HG02610 (cell line): Measurements from ENCODE around the gene DLG2.
"Not testable (repeated sequence)": the region's sequence is repeated elsewhere in the genome, so short reads cannot be mapped to it uniquely, and the experiment has no call there.

Experiments used
- ATAC-seq: cut with Tn5 transposase; IDR thresholded peaks from one replicate; pipeline ENCODE4 v1.9.1; 2021; ENCODE audit warnings: mild to moderate bottlenecking, moderate library complexity; ENCODE audit not compliant: unreplicated experiment

The DLG2 gene

DNA sequence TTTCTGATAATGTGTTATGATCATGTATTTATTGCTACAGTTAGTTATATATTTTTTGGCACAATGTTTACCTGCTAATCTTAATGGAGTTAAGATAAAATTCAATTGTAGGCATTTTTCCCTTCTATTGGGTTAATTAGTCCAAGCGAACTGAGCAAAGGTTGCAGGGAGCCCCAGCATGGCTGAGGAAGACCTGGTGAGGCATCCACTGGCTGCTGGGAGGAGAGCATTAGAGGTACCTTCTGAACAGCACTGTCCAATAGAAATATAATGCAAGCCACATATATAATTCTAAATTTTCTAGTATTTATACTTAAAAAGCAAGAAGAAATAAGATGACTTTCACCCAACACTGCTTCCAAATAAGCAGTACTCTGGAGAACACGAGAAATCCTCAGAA is 19.9 kb upstream of the DLG2 start:
- ATAC-seq, result no peak

DNA sequence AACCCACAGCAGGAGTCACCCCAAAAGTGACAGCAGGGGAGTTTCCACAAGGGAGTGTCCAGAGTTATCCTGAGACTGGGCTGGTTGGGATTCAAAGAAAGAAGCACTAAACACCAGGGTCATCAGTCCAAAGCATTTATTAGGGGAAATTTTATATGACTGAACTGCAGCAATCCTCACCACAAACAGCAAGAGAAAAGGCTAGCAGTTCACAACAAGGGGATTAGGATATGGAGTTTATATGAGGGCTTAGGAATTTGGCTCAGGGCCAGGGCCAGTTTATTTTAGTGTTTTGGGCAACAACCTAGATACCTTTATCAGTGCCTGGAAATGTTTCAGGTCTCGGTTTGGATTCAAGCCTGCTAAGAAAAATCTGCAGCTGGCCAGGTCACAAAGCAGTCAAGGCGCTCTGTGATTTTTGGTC is 16.1 kb upstream of the DLG2 start:
- no peak for ATAC-seq

DNA sequence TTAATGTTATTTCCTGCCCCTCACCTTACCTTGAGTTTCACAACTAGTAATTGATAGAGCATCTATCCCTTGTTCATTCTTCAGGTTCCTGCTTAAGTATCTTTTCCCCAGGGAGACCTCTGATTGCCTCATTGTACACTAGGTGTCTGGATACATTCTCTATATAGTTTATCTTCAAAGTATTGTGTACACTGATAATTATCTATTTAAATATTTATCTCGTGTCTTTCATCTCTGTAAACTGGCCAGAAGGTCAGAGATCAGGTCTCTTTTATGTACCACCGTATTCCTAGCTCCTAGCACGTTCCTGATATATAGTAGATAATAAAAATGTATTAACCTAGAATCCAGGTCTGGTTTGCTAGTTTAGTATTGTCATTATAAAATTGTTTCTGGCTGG is 7.6 kb upstream of the DLG2 start:
- no peak for ATAC-seq

DNA sequence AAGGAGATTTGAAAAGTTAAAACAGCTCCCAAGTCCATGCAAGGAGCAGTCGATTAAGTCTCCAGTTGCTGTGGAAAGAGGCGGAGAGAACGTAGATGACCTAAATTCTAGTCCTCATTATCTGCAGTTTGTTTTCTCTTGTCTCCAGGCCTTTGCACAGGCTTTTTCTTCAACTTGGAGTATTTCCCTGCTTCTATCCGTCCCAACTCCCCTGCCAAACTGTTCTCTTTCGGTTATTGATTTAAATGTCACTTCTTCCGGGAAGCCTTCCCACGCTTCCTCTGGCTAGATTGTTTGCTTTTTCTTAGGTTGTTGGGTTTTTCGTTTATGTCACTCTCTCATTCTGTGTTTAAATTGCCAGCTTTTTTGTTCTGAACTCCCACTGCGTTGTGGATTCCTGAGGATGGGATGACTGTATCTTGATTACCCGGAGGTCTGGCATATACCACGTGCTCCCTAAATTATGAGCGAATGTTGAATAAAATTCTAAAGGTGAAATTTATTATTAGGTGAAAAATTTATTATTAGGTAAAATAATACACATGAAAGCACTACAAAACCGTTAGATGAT is 1.7 kb upstream of the DLG2 start:
- ATAC-seq, result peak; percentile 10

DNA sequence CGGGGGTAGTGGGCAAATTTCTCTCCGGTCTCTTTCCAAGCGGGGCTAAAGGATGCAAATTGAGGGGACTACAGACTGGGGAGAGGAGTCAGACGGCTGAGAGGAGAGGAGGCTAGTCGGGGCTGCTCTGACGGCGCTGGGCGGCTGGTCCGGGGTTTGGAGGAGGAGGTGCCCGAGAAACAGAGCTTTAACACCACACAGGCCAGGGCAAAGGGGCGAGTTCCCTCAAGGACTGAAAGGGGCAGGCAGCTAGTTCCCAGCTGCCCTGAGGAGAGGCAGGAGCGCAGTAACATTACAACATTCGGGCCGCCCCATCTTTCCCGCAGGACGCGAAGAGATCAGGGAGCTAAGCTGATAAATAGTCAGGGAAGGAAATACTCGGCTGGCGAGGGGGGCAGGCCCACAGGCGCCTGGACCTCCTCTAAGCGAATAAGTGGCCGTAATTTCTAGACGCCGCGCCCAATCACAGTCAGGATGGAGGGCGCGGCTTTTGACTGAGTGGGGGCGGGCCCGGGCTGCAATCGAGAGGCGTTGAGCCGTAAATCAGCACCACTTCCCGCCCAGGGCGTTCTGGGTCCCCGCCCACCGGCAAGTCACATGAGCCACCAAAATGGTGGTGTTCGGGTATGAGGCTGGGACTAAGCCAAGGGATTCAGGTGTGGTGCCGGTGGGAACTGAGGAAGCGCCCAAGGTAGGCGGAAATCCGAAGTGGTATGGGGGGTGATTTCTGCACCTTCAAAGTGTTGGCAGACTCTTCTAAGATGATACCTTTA is 1.0 kb upstream of the DLG2 start, which contains the start of gene TMEM126B:
TMEM126B (plus strand) TSS at position 596 of the 773 bp plus-strand sequence; CDS start at position 611, 15 bp downstream.
- ATAC-seq, result peak; percentile 99

DNA sequence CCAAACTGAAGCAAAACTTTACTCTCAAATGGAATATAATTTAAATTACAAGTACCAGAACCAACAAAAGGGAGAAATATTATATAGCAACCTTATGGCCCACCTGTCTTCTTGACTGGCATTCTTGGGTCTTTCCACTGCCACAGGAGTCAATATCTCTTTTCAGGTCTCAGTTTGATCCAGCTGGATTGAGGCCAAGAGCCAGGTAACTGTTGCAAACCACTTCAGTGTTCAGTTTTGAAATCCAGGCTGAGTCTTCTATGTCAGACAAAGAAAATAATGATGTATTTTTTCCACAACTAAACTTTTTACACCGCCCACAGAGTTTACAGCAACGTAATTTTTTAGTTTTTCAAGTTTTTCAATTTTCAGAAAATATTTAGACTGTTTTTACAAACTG is 648 bp downstream of the DLG2 start:
- no peak for ATAC-seq

DNA sequence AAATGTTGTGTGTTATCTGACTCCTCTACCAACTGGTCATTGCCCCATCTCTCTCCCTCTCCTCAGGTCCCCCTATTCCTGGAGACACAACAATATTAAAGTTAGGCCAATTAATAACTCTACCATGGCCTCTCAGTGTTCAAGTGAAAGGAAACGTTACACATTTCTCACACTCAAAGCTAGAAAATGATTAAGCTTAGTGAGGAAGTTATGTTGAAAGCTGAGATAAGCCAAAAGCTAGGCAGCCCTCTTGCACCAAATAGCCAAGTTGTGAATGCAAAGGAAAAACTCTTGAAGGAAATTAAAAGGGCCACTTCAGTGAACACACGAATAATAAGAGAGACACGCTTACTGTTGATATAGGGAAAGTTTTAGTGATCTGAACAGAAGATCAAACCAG is 6.9 kb downstream of the DLG2 start:
- ATAC-seq, result no peak

DNA sequence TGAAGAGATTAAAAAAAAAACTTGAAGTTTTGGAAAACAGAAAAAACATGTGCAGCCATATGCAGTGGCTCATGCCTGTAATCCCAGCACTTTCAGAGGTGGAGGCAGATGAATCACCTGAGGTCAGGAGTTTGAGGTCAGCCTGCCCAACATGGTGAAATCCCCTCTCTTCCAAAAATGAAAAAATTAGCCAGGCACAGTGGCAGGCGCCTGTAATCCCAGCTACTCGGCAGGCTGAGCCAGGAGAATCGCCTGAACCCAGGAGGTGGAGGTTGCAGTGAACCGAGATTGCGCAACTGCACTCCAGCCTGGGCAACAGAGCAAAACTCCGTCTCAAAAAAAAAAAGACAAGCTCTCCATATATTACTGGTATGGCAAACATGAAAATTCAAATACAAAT is 7.6 kb downstream of the DLG2 start:
- ATAC-seq, result no peak

DNA sequence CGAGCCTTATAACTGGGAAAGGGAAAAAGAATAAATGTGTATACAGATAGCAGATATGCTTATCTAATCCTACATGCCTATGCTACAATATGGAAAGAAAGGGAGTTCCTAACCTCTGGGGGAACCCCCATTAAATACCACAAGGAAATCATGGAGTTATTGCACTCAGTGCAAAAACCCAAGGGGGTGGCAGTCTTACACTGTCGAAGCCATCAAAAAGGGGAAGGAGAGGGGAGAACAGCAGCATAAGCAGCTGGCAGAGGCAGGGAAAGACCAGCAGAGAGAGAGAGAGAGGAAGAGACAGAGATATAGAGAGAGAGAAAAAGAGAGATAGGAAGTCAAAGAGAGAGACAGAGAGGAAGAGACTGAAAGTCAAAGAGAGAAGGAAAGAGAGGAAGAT is 15.5 kb downstream of the DLG2 start:
- ATAC-seq, result not testable (repeated sequence)

DNA sequence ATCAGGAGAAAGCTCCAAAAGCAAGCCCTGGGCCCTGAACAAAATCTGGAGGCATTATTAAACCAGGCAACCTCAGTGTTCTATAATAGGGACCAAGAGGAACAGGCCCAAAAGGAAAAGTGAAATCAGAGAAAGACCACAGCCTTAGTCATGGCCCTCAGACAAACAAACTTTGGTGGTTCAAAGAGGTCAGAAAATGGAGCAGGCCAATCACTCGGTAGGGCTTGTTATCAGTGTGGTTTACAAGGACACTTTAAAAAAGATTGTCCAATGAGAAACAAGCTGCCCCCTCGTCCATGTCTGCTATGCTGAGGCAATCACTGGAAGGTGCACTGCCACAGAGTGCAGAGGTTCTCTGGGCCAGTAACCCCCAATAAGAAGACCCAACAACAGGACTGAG is 17.9 kb downstream of the DLG2 start:
- ATAC-seq, result not testable (repeated sequence)

DNA sequence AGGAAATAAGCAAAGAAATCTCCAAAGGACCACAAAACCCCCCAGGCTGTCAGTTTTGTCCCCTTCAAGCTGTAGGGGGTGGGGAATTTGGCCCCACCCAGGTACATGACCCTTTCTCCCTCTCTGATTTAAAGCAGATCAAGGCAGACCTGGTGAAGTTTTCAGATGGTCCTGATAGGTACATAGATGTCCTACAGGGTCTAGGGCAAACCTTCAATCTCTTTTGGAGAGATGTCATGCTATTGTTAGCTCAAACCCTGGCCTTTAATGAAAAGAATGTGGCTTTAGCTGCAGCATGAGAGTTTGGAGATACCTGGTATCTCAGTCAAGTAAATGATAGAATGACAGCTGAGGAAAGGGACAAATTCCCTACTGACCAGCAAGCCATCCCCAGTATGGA is 18.5 kb downstream of the DLG2 start:
- ATAC-seq, result not testable (repeated sequence)

DNA sequence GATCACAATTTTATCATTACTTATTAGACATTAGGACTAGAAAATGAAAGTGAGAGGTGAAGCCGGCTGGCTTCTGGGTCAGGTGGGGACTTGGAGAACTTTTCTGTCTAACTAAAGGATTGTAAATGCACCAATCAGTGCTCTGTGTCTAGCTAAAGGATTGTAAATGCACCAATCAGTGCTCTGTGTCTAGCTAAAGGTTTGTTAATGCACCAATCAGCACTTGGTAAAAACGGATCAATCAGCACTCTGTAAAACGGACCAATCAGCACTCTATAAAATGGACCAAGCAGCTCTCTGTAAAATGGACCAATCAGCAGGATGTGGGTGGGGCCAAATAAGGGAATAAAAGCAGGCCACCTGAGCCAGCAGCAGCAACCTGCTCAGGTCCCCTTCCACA is 20.9 kb downstream of the DLG2 start:
- not testable (repeated sequence) for ATAC-seq

DNA sequence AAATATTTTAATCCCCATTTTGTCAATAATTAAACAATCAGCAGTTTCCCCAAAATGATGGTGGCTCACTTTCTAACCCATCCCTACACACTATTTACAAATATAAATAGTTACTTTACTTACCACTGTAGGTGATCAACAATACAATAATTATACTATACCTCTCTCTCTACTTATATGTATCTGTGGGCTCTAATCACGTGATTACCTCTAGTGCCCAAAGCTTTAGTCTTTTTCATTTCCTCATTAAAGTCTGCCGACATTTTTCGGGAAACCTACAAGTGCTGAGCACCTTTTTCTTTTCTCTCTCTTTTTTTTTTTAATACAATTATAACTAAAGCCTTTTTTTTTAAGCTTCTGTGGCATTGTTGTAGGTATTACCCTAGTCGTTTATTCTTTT is 23.9 kb downstream of the DLG2 start:
- no peak for ATAC-seq

DNA sequence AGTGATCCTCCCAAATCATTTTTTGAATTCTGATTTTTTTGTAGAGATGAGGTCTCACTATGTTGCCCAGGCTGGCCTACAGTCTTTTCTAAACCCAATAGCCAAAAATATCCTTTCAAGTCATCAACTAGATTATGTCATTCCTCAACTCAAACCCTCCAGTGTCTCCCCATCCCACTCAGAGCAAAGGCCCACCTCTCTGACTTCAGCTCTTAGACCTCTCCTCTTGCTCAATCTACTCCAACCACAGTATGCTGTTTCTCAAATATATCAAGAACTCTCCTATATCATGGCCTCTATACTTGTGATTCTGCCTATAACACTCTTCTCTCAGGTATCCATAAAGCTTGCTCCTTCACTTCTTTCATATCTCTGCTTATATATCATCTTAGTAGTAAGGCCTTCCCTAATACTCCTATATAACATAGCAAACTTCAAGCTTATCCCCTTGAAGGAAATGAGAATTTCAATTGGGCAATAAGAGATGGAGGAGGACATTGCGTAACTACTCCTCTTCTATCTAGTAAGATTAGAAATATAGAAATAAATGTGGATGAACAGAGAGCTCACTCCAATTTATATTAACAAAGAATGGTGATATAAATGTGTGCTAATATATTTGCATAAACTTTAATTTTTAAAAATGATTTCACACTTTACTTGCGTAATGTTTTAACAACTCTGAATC is 24.5 kb downstream of the DLG2 start:
- ATAC-seq, result no peak

DNA sequence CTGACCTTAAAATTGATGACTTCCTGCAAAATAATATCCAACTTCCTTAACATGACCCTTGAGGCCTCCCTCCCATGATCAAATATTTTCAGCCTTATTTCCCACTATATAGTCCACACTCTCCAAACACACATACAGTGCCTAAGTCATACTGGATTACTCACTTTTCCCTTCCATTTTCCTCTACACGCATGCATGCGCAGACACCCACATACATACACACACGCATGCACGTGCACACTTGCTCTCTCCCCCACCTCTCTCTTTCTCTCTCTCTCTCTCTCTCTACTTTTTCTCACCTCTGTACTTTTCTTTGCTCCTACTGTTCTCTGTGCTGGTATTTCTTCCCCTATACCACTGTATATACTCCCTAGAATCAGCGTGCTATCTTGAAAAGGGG is 28.1 kb downstream of the DLG2 start:
- no peak for ATAC-seq

DNA sequence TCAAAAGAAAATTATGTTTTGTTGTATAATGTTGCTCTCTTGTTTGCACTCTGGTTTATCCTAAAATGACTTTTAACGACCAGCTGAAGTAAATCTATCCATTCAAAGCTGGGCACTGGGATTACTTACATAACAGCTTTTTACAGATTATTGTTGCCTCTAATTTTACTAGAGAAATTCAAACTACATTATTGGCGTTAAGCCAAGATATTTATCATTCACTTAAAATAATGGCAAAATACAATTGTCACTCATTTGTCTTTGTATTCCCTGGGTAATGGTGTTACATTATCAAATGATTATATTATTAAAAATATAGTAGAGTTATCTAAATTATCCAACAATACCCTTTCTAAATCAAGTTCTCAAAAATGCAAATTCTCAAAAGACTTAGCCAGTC is 30.3 kb downstream of the DLG2 start:
- no peak for ATAC-seq

DNA sequence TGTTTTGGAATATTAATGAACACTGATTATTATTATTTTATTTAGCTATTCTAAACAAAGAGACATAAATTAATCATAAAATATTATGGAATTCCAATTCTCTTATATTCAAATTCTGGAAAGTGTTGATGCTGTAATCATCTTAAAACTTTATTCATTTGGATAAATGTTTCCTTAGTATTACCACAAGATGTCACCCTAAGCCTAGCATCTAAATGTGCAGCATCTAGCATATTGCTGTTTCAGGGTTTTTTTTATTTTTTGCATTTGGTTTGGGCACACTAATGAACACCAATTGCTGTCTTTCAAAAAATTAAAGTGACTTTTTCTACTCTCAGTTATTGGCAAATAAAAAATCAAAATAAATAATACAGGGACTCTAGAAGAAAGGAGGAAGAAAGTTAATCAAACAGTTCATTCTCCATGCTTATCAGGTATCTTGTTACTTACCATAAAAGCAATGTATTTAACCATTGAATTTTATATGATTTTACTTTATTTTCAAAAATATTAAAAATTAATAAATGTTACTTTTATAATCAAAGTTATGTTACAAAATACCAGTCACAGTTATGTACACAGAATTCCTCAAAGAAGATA is 31.8 kb downstream of the DLG2 start:
- peak; percentile 72 for ATAC-seq

DNA sequence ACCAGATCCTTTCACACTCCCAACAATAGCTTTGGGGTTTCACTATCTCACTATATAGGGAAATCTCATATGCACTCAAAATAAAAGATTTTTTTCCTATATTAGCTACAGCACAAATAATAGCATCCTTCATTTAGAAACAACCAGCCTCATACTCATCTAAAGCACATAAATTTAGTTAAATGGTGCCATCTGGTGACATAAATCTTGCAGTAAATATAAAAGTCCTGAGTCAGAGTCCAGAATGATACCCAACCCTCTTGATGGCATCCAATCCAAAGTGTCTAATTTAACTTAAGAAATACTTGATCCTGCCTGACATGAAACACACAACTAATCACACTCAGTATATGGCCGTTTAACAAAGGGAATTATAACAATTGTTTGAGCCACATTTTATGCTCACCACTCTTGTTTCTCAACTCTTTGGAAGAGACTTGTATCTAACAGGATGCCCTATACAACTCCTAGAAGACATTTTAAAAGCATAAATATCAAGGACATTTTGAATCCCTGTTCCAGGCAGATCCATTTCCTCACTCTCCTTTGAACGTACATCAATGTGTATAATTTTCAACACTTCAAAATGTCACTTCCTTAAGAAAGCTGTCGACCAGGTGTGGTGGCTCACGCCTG is 36.2 kb downstream of the DLG2 start:
- no peak for ATAC-seq

DNA sequence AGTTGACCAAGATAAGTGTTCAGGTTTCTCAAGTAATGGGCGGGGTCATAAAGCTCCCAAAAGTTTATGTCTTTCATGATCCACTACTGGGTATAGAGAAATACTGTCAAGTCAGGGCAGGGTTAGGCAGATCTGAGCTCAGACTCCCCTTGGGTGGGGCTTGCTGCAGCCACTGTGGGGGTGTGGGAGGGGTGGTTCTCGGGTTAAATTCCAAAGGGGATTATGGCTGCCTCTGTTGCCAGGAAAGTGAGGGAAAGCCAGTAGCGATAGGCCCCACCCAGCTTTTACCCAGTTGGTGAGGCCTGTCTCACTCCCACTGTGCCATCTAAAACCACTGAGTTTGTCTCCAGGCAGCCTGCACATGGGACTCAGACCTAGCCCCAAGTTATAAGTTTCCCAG is 37.8 kb downstream of the DLG2 start:
- ATAC-seq, result no peak

DNA sequence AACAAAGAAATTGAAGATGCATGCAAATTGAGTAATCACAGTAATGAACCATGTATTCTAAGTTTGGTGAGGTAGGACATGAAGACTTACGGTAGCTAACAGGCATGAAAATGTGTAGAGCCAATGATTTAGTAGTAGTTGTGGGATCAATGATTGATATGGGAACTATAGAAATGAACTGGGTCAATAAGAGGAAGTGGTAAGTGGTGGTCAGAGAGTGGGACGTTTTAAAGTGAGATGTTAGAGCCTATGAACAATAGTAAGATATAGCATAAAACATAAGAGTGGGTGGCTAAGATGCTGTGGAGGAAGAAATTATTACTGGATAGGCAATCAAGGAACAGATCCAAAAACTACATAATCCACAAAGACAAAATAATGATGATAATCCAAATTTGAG is 45.0 kb downstream of the DLG2 start:
- ATAC-seq, result no peak

DNA sequence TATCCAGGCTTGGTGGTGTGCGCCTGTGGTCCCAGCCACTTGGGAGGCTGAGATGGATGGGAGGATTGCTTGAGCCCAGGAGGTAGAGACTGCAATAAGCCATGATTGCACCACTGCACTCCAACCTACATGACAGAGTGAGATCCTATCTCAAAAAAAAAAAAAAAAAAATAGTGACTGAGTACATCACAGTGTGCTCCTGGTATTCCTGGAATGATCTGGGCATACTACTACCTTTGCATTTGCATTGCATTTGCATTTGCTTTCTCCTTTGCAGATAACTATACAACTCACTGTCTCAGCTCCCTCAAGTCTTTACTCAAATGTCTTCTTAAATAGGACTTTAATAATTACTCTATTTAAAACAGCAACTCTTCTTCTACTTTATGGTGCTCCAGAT is 51.8 kb downstream of the DLG2 start:
- ATAC-seq, result no peak
